ENCODE data around the gene CSRNP3. TPM values are rescaled to one million over a fixed set of nuclear protein-coding genes. Genes with fewer than 3 reads are reported as not detected.

Gene CSRNP3
- total RNA-seq, 1 experiment from 2014 or later = 0.41 TPM

DNA sequence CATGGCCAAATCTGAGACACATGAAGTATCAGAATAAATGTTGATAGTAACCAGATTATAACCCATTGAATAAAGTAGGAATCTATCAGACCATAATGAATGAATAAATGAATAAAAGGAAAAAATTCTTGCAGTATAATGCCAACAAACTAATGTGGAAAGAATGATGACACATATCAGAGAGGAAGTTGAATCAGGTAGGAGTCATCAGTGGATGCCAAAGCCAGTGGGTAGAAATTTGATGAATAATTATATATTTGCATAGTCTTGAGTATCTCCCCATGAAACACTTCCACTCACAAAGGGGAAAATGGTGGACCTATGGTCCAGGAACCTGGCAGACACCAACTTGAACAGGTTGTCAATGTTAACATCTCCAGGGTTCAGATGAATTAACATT is 255.9 kb downstream of the CSRNP3 start:
- H3K4me2 ChIP-seq = no peak overlapping the region
- no peak overlapping the region for H3K27ac ChIP-seq
- H3K9me3 ChIP-seq (ENCODE audit: insufficient read depth, low read depth) = no peaks in the 10 kb centered on the region
- H3K9me2 ChIP-seq (ENCODE audit: insufficient read depth) = no peaks in the 10 kb centered on the region
- H3K36me3 ChIP-seq (ENCODE audit: low read depth) = no peaks in the 10 kb centered on the region
- no TSS peak for BruUV-seq (replicated peaks)
- ChIA-PET CTCF (no interaction called here), POLR2A (ENCODE audit: unreplicated experiment) (no interaction called here)
- H3K27me3 ChIP-seq (ENCODE audit: insufficient read depth, low read depth) = no peaks in the 10 kb centered on the region
- DNase-seq = peak in 1 of 2 experiments; percentile 34
- no peaks in the 10 kb centered on the region for H3K79me2 ChIP-seq (ENCODE audit: low read depth)
- TF ChIP-seq, protein P1, sequence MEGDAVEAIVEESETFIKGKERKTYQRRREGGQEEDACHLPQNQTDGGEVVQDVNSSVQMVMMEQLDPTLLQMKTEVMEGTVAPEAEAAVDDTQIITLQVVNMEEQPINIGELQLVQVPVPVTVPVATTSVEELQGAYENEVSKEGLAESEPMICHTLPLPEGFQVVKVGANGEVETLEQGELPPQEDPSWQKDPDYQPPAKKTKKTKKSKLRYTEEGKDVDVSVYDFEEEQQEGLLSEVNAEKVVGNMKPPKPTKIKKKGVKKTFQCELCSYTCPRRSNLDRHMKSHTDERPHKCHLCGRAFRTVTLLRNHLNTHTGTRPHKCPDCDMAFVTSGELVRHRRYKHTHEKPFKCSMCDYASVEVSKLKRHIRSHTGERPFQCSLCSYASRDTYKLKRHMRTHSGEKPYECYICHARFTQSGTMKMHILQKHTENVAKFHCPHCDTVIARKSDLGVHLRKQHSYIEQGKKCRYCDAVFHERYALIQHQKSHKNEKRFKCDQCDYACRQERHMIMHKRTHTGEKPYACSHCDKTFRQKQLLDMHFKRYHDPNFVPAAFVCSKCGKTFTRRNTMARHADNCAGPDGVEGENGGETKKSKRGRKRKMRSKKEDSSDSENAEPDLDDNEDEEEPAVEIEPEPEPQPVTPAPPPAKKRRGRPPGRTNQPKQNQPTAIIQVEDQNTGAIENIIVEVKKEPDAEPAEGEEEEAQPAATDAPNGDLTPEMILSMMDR (conservative IDR thresholded peaks at IDR 0.05) = no peak
- no peak for TF ChIP-seq EZH2 (IDR thresholded peaks at IDR 0.05; ENCODE audit: low read depth)
- H2AFZ ChIP-seq = no peak overlapping the region
- no peaks in the 10 kb centered on the region for H3K4me1 ChIP-seq (replicated peaks; ENCODE audit: insufficient read depth)
- intact Hi-C loops (cut with micrococcal nuclease; ENCODE audit: unreplicated experiment) = no loop called here
- no peaks in the 10 kb centered on the region for H3F3A ChIP-seq (ENCODE audit: insufficient read depth, low read depth)
- no peaks in the 10 kb centered on the region for H4K20me1 ChIP-seq (ENCODE audit: insufficient read depth)
- no peak overlapping the region for H3K4me3 ChIP-seq

Other genes with a start within 250 kb of the CSRNP3 start
- gene SCN2A, start 230.3 kb upstream of the CSRNP3 start, total RNA-seq (2021) = 0.15 TPM in 1 of 2 replicates, not detected in the other